ENCODE measurements around the gene PGM5. TPM values are rescaled to one million over a fixed set of nuclear protein-coding genes. Genes with fewer than 3 reads are reported as not detected.

Gene PGM5
- total and polyA plus RNA-seq, 2 experiments from 2014 or later, result 2.5 to 38.8 TPM

DNA sequence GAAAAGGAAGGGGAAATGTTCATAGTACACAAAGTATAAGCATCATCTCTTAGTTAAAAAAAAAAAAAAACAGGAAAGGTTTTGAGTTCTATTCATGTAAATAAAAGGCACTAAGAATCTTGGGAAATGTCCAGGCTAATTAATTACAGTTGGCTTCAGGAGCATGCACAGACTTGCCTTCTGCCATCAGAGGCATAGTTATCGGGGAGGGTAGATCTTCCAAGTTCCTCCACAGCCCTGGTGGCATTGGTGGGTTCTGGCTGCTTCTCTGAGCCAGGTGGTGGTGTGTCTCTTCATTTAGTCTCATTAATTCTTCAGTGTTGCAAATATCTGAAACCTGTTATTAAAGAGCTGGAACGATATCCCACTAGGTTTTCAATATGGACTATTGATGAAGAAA is 99.0 kb downstream of the PGM5 start:
- H3K9me2 ChIP-seq (replicated peaks; ENCODE audit: insufficient read depth), result no peaks in the 10 kb centered on the region
- no peak overlapping the region for H3K27ac ChIP-seq
- no peaks in the 10 kb centered on the region for H3K9me3 ChIP-seq (ENCODE audit: low read depth)
- H3K79me2 ChIP-seq, result no peaks in the 10 kb centered on the region
- no peaks in the 10 kb centered on the region for H3K36me3 ChIP-seq (replicated peaks; ENCODE audit: insufficient read depth, low read depth)
- no peak overlapping the region for H3K4me2 ChIP-seq
- H2AFZ ChIP-seq, result no peak overlapping the region
- no peaks in the 10 kb centered on the region for H3K27me3 ChIP-seq
- H3K4me1 ChIP-seq (ENCODE audit: insufficient read depth), result peaks cover 16% of the 10 kb centered on the region
- DNase-seq (ENCODE audit: low spot score), result no peak
- H3K4me3 ChIP-seq, result no peak overlapping the region
- WGBS (ENCODE audit: low lambda C conversion rate, missing lambda C conversion rate), result 83% methylated on average over 2 of the region's 2 CpGs
- TF ChIP-seq, protein P1, sequence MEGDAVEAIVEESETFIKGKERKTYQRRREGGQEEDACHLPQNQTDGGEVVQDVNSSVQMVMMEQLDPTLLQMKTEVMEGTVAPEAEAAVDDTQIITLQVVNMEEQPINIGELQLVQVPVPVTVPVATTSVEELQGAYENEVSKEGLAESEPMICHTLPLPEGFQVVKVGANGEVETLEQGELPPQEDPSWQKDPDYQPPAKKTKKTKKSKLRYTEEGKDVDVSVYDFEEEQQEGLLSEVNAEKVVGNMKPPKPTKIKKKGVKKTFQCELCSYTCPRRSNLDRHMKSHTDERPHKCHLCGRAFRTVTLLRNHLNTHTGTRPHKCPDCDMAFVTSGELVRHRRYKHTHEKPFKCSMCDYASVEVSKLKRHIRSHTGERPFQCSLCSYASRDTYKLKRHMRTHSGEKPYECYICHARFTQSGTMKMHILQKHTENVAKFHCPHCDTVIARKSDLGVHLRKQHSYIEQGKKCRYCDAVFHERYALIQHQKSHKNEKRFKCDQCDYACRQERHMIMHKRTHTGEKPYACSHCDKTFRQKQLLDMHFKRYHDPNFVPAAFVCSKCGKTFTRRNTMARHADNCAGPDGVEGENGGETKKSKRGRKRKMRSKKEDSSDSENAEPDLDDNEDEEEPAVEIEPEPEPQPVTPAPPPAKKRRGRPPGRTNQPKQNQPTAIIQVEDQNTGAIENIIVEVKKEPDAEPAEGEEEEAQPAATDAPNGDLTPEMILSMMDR (IDR thresholded peaks at IDR 0.05; ENCODE audit: poor library complexity), result no peak
- TF ChIP-seq EZH2phosphoT487 (IDR thresholded peaks at IDR 0.05; ENCODE audit: low read depth, severe bottlenecking, unreplicated experiment), result no peak
- TF ChIP-seq EZH2 (IDR thresholded peaks at IDR 0.05; ENCODE audit: borderline replicate concordance), result no peak
- H4K20me1 ChIP-seq (ENCODE audit: insufficient read depth, poor library complexity, severe bottlenecking), result no peaks in the 10 kb centered on the region

DNA sequence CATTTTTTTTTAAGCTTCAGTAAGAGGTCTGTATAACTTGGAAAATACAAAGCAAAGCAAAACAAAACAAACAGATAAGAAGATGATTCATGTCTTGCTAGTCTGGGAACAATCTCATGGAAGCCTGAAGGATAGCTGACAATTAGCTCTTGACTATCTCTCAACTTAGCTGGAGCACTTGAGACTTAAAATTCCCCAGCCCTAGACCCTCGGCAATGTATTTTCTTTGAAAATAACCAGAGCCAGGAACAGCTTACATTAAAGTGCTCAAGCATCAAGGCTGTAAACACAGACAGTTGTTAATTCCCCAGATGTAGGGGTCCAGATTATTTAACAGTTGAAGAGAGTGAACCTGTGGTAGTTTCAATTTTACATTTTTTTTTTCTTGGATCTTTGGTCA is 101.4 kb downstream of the PGM5 start:
- H3K79me2 ChIP-seq, result no peaks in the 10 kb centered on the region
- WGBS (ENCODE audit: low lambda C conversion rate, missing lambda C conversion rate), result 3% methylated on average over 1 of the region's 1 CpG
- H4K20me1 ChIP-seq (ENCODE audit: insufficient read depth, poor library complexity, severe bottlenecking), result no peaks in the 10 kb centered on the region
- peak overlapping the region; percentile 15 for H3K4me2 ChIP-seq
- H3K27me3 ChIP-seq, result no peaks in the 10 kb centered on the region
- H3K9me2 ChIP-seq (replicated peaks; ENCODE audit: insufficient read depth), result no peaks in the 10 kb centered on the region
- peak overlapping the region; percentile 14 for H3K27ac ChIP-seq
- H2AFZ ChIP-seq, result no peak overlapping the region
- no peak for DNase-seq (ENCODE audit: low spot score)
- no peaks in the 10 kb centered on the region for H3K9me3 ChIP-seq (ENCODE audit: low read depth)
- no peak overlapping the region for H3K4me3 ChIP-seq
- TF ChIP-seq, protein P1 (IDR thresholded peaks at IDR 0.05; ENCODE audit: poor library complexity), result no peak
- TF ChIP-seq EZH2phosphoT487 (IDR thresholded peaks at IDR 0.05; ENCODE audit: low read depth, severe bottlenecking, unreplicated experiment) (no peak), EZH2 (IDR thresholded peaks at IDR 0.05; ENCODE audit: borderline replicate concordance) (no peak)
- no peaks in the 10 kb centered on the region for H3K36me3 ChIP-seq (replicated peaks; ENCODE audit: insufficient read depth, low read depth)
- H3K4me1 ChIP-seq (ENCODE audit: insufficient read depth), result peaks cover 16% of the 10 kb centered on the region

DNA sequence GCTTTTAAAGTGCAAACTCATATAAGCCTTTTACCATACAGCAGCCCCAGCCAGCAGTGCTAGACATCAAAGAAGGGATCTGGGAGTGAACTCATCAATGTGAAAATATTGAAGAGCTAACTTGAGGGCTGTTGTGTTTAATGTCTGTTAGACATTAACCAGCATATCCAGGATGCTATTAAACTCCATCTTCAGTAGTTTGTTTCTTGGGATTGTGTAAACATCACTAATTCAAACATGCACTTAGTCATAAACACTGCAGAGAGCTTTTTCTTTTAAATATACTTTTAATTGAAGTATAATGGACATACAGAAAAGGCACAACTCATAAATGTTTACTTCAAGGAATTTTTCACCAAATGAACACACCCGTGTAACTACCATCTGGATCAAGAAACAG is 102.5 kb downstream of the PGM5 start:
- 29% methylated on average over 1 of the region's 1 CpG for WGBS (ENCODE audit: low lambda C conversion rate, missing lambda C conversion rate)
- H3K4me2 ChIP-seq, result peak overlapping the region; percentile 15

More for the DNA sequence above, 102.5 kb downstream of the PGM5 start:
- Histone ChIP-seq H3K9me2 (replicated peaks; ENCODE audit: insufficient read depth) (no peaks in the 10 kb centered on the region), H3K79me2 (no peaks in the 10 kb centered on the region), H3K4me1 (ENCODE audit: insufficient read depth) (peaks cover 16% of the 10 kb centered on the region), H4K20me1 (ENCODE audit: insufficient read depth, poor library complexity, severe bottlenecking) (no peaks in the 10 kb centered on the region), H3K27me3 (no peaks in the 10 kb centered on the region), H3K9me3 (ENCODE audit: low read depth) (no peaks in the 10 kb centered on the region), H3K4me3 (no peak overlapping the region), H3K27ac (peak overlapping the region; percentile 14), H2AFZ (no peak overlapping the region), H3K36me3 (replicated peaks; ENCODE audit: insufficient read depth, low read depth) (no peaks in the 10 kb centered on the region)
- TF ChIP-seq, protein P1 (IDR thresholded peaks at IDR 0.05; ENCODE audit: poor library complexity), result no peak
- peak; percentile 69 for TF ChIP-seq EZH2phosphoT487 (IDR thresholded peaks at IDR 0.05; ENCODE audit: low read depth, severe bottlenecking, unreplicated experiment)
- DNase-seq (ENCODE audit: low spot score), result no peak

Measured in hepatocyte (in vitro differentiated cells).